Stimulated activated CD4-positive, alpha-beta T cell treated with anti-CD3 and anti-CD28 coated beads, Interleukin-2, amount 100 ng/mL, for 4 hours (primary cell): Measurements from ENCODE around the gene COQ4.
A peak's percentile ranks its signal among the peaks of the same experiment; 100 is the strongest.

Source experiments
- DNase-seq: peaks from one replicate; pipeline ENCODE4 v3.0.0-alpha.2; 2020; ENCODE audit warnings: low read depth

COQ4 gene

GRCh38 chr9:128340691-128341434, 18.2 kb downstream of the COQ4 start:
- DNase-seq: no peak

GRCh38 chr9:128341435-128341849, 18.8 kb downstream of the COQ4 start:
- DNase-seq: peak; percentile 59

- DNase-seq: no peak
These were observed 20.5 kb downstream of the COQ4 start for GRCh38 chr9:128342971-128343680.

GRCh38 chr9:128343855-128344254, 21.2 kb downstream of the COQ4 start:
- DNase-seq: no peak

GRCh38 chr9:128344931-128345605, 22.4 kb downstream of the COQ4 start:
- DNase-seq: no peak

GRCh38 chr9:128349125-128349524, 26.5 kb downstream of the COQ4 start:
- no peak for DNase-seq

GRCh38 chr9:128349772-128350171, 27.1 kb downstream of the COQ4 start:
- no peak for DNase-seq

- DNase-seq: no peak
These were observed 32.8 kb downstream of the COQ4 start for GRCh38 chr9:128355451-128355850.

GRCh38 chr9:128358090-128358489, 35.5 kb downstream of the COQ4 start:
- no peak for DNase-seq

GRCh38 chr9:128358861-128359260, 36.2 kb downstream of the COQ4 start:
- no peak for DNase-seq

- no peak for DNase-seq
These were observed 38.2 kb downstream of the COQ4 start for GRCh38 chr9:128360826-128361225.

GRCh38 chr9:128361296-128361985, 38.8 kb downstream of the COQ4 start:
- no peak for DNase-seq

GRCh38 chr9:128361986-128362646, 39.5 kb downstream of the COQ4 start:
- DNase-seq: peak; percentile 47

- DNase-seq: no peak
These were observed 40.1 kb downstream of the COQ4 start for GRCh38 chr9:128362774-128363173.

- no peak for DNase-seq
These were observed 42.9 kb downstream of the COQ4 start for GRCh38 chr9:128365525-128365924.

- no peak for DNase-seq
These were observed 46.5 kb downstream of the COQ4 start for GRCh38 chr9:128369024-128369706.

- DNase-seq: no peak
These were observed 47.7 kb downstream of the COQ4 start for GRCh38 chr9:128370367-128370751.

- DNase-seq: peak; percentile 95
These were observed 48.4 kb downstream of the COQ4 start, which contains the start of gene URM1 for GRCh38 chr9:128370752-128371629. Gene URM1, plus strand, starts transcription at chr9:128371374. Its CDS starts 7 bp downstream, at chr9:128371381.

GRCh38 chr9:128371630-128372117, 49.0 kb downstream of the COQ4 start:
- no peak for DNase-seq

GRCh38 chr9:128372188-128372641, 49.6 kb downstream of the COQ4 start:
- DNase-seq: no peak
